GM23338 (cell line): ENCODE measurements around the gene GLI3. TPM values are rescaled to one million over a fixed set of nuclear protein-coding genes. Genes with fewer than 3 reads are reported as not detected.

Source experiments
- ATAC-seq: fragments of 200-7000 bp; cut with Tn5 transposase; 3 replicates; pipeline ENCODE4 v1.9.1; 2020
- DNase-seq: peaks from one replicate; pipeline ENCODE4 v3.0.0-alpha.2; 2015; ENCODE audit warnings: low spot score
- H2AFZ ChIP-seq: fragments of 200-600 bp; sonication (generic); 2 replicates; pipeline ENCODE4 v1.8.0; 2016; ENCODE audit warnings: antibody characterized with exemption, mild to moderate bottlenecking, moderate library complexity
- H3F3A ChIP-seq: fragments of 200-600 bp; sonication (generic); replicated peaks from 2 replicates; pipeline ENCODE4 v1.8.0; 2017; ENCODE audit warnings: antibody characterized with exemption, mixed run types, low read depth
- H3K27ac ChIP-seq: fragments of 200-600 bp; sonication (generic); 2 replicates; pipeline ENCODE4 v1.6.1; 2016; ENCODE audit warnings: low read depth
- H3K27me3 ChIP-seq: fragments of 200-600 bp; sonication (generic); 2 replicates; pipeline ENCODE4 v1.8.0; 2016; ENCODE audit warnings: mild to moderate bottlenecking, mixed run types, moderate library complexity; ENCODE audit not compliant: insufficient read depth
- H3K36me3 ChIP-seq: fragments of 200-600 bp; sonication (generic); 2 replicates; pipeline ENCODE4 v1.8.0; 2016; ENCODE audit warnings: mild to moderate bottlenecking; ENCODE audit not compliant: insufficient read depth
- H3K4me1 ChIP-seq: fragments of 200-600 bp; sonication (generic); 2 replicates; pipeline ENCODE4 v1.8.0; 2016; ENCODE audit warnings: mild to moderate bottlenecking, moderate library complexity; ENCODE audit not compliant: insufficient read depth
- H3K4me2 ChIP-seq: fragments of 200-600 bp; sonication (generic); 2 replicates; pipeline ENCODE4 v1.7.1; 2017; ENCODE audit warnings: mixed run types
- H3K4me3 ChIP-seq: fragments of 200-600 bp; sonication (generic); 2 replicates; pipeline ENCODE4 v1.6.1; 2016; ENCODE audit warnings: mixed run types
- H3K79me2 ChIP-seq: fragments of 200-600 bp; sonication (generic); replicated peaks from 2 replicates; pipeline ENCODE4 v1.8.0; 2017; ENCODE audit warnings: mild to moderate bottlenecking; ENCODE audit not compliant: insufficient read depth
- H3K9me2 ChIP-seq: fragments of 200-600 bp; sonication (generic); 2 replicates; pipeline ENCODE4 v1.8.0; 2017; ENCODE audit not compliant: insufficient read depth
- H4K20me1 ChIP-seq: fragments of 200-600 bp; sonication (generic); replicated peaks from 2 replicates; pipeline ENCODE4 v1.8.0; 2017; ENCODE audit warnings: mild to moderate bottlenecking; ENCODE audit not compliant: insufficient read depth
- H3K27ac Mint-ChIP-seq: 2 replicates; pipeline ENCODE4 v1.8.0; 2020; ENCODE audit warnings: inconsistent platforms, mild to moderate bottlenecking, moderate library complexity, mixed read lengths
- H3K27me3 Mint-ChIP-seq: 3 replicates; pipeline ENCODE4 v1.8.0; 2022; ENCODE audit warnings: low read depth, mild to moderate bottlenecking, moderate library complexity, mixed read lengths, inconsistent platforms; ENCODE audit not compliant: insufficient read depth, poor library complexity
- H3K36me3 Mint-ChIP-seq: 3 replicates; pipeline ENCODE4 v1.8.0; 2021; ENCODE audit warnings: low read depth, mild to moderate bottlenecking, inconsistent platforms, moderate library complexity, mixed read lengths
- H3K4me1 Mint-ChIP-seq: 3 replicates; pipeline ENCODE4 v1.8.0; 2020; ENCODE audit warnings: mild to moderate bottlenecking, inconsistent platforms, mixed read lengths
- H3K4me3 Mint-ChIP-seq: 3 replicates; pipeline ENCODE4 v1.8.0; 2021; ENCODE audit warnings: moderate library complexity, mild to moderate bottlenecking, inconsistent platforms, mixed read lengths
- H3K9me3 Mint-ChIP-seq: 3 replicates; pipeline ENCODE4 v1.8.0; 2020; ENCODE audit warnings: moderate library complexity, mild to moderate bottlenecking, inconsistent platforms, mixed read lengths
- CREB1 ChIP-seq: fragments of 250-450 bp; sonication (Bioruptor Pico); IDR thresholded peaks from 2 replicates; pipeline ENCODE4 v1.5.0; 2020; ENCODE audit warnings: low read depth, mild to moderate bottlenecking, moderate library complexity
- ETS1 ChIP-seq: IDR thresholded peaks from 2 replicates; pipeline ENCODE4 v1.6.1; 2016; ENCODE audit warnings: antibody characterized with exemption
- EZH2 ChIP-seq: fragments of 200-600 bp; sonication (generic); IDR thresholded peaks from one replicate; pipeline ENCODE4 v1.8.0; 2017; ENCODE audit warnings: antibody characterized with exemption, mild to moderate bottlenecking, low read depth; ENCODE audit not compliant: unreplicated experiment
- EZH2phosphoT487 ChIP-seq: fragments of 200-600 bp; sonication (generic); IDR thresholded peaks from one replicate; pipeline ENCODE4 v1.8.1; 2018; ENCODE audit warnings: antibody characterized with exemption; ENCODE audit not compliant: unreplicated experiment
- JUNB ChIP-seq: IDR thresholded peaks from one replicate; pipeline ENCODE4 v1.6.1; 2016; ENCODE audit warnings: antibody characterized with exemption; ENCODE audit not compliant: unreplicated experiment
- REST ChIP-seq: IDR thresholded peaks from one replicate; pipeline ENCODE4 v1.6.1; 2018; ENCODE audit warnings: antibody characterized with exemption; ENCODE audit not compliant: unreplicated experiment
- STAT1 ChIP-seq: IDR thresholded peaks from one replicate; pipeline ENCODE4 v1.6.1; 2016; ENCODE audit warnings: antibody characterized with exemption; ENCODE audit not compliant: unreplicated experiment
- ZNF114 ChIP-seq: fragments of 250-450 bp; sonication (Bioruptor Pico); IDR thresholded peaks from 2 replicates; pipeline ENCODE4 v1.5.0; 2020; ENCODE audit warnings: mild to moderate bottlenecking, moderate library complexity
- ZNF331 ChIP-seq: fragments of 250-450 bp; sonication (Bioruptor Pico); IDR thresholded peaks from 2 replicates; pipeline ENCODE4 v1.5.0; 2020; ENCODE audit warnings: low read depth, mild to moderate bottlenecking, moderate library complexity
- ZNF462 ChIP-seq: fragments of 250-450 bp; sonication (Bioruptor Pico); IDR thresholded peaks from 2 replicates; pipeline ENCODE4 v1.5.0; 2020; ENCODE audit warnings: mild to moderate bottlenecking, moderate library complexity
- polyA plus RNA-seq: library from polyadenylated mRNA; unstranded; fragments of >200 nt; fragmentation: Nextera tagmentation; extraction: Ambion mirVana; gene quantifications from 2 replicates; pipeline ENCODE4 v1.2.1, GENCODE V29; 2016
- total RNA-seq: library from RNA; depleted of rRNA; stranded (reverse); fragments of >200 nt; shearing (Covaris generic); gene quantifications from 2 replicates; pipeline ENCODE4 v1.2.3, GENCODE V29; 2014

The GLI3 gene
- total and polyA plus RNA-seq, 2 experiments from 2014 or later = 16.1 to 17.9 TPM

- H3K27me3 ChIP-seq = no peaks in the 10 kb centered on the region
- H3K9me3 Mint-ChIP-seq = peaks cover 14% of the 10 kb centered on the region
- TF ChIP-seq EZH2 (no peak), CREB1 (no peak)
- H3K36me3 ChIP-seq = no peaks in the 10 kb centered on the region
- H3K79me2 ChIP-seq = no peaks in the 10 kb centered on the region
- ATAC-seq (no peak), DNase-seq (no peak)
- peaks cover 6% of the 10 kb centered on the region; the same call in 1 of the 2 replicates for H3K4me1 ChIP-seq
- H3K27me3 Mint-ChIP-seq = no peaks in the 10 kb centered on the region
- H3K4me1 Mint-ChIP-seq = peaks cover 15% of the 10 kb centered on the region
- H3K4me3 ChIP-seq = no peak overlapping the region
- H3F3A ChIP-seq = no peaks in the 10 kb centered on the region
- no peaks in the 10 kb centered on the region for H3K9me2 ChIP-seq
- H2AFZ ChIP-seq = no peak overlapping the region
- peaks cover 4% of the 10 kb centered on the region; the same call in 1 of the 2 replicates for H4K20me1 ChIP-seq
- H3K27ac Mint-ChIP-seq = no peak overlapping the region
- no peak overlapping the region for H3K4me3 Mint-ChIP-seq
- H3K36me3 Mint-ChIP-seq = peaks cover 38% of the 10 kb centered on the region
- no peak overlapping the region for H3K27ac ChIP-seq
- no peak overlapping the region for H3K4me2 ChIP-seq
Observed at GRCh38 chr7:42012313-42012712, 224.7 kb downstream of the GLI3 start.

GRCh38 chr7:42011846-42012245, 225.2 kb downstream of the GLI3 start:
- no peak overlapping the region for H3K4me2 ChIP-seq
- H3K9me2 ChIP-seq = no peaks in the 10 kb centered on the region
- H3K4me3 ChIP-seq = no peak overlapping the region
- DNase-seq (no peak), ATAC-seq (no peak)
- no peaks in the 10 kb centered on the region for H3K79me2 ChIP-seq
- TF ChIP-seq ZNF462 (CRISPR knock-in tag) (no peak), ZNF331 (no peak), ETS1 (no peak), STAT1 (no peak), JUNB (no peak), ZNF114 (CRISPR knock-in tag) (no peak), EZH2phosphoT487 (no peak), REST (no peak)
- H3K27ac Mint-ChIP-seq = no peak overlapping the region
- H3K27me3 ChIP-seq = no peaks in the 10 kb centered on the region
- H3K36me3 ChIP-seq = no peaks in the 10 kb centered on the region
- peaks cover 6% of the 10 kb centered on the region; the same call in 1 of the 2 replicates for H3K4me1 ChIP-seq
- H3K4me1 Mint-ChIP-seq = peaks cover 19% of the 10 kb centered on the region
- no peak overlapping the region for H3K27ac ChIP-seq
- no peak overlapping the region for H2AFZ ChIP-seq
- H3K9me3 Mint-ChIP-seq = peaks cover 13% of the 10 kb centered on the region
- H3K4me3 Mint-ChIP-seq = no peak overlapping the region
- no peaks in the 10 kb centered on the region for H3K27me3 Mint-ChIP-seq
- no peaks in the 10 kb centered on the region for H3F3A ChIP-seq
- H4K20me1 ChIP-seq = peaks cover 4% of the 10 kb centered on the region; the same call in 1 of the 2 replicates
- peaks cover 36% of the 10 kb centered on the region for H3K36me3 Mint-ChIP-seq
